Mucosa of descending colon (tissue), 3 donors: ENCODE data around the gene PRKAR1A. TPM values are rescaled to one million over a fixed set of nuclear protein-coding genes. Genes with fewer than 3 reads are reported as not detected.

Experiments used
- ATAC-seq: fragments of 200-7000 bp; cut with Tn5 transposase; one replicate; pipeline ENCODE4 v1.9.1; 2020; ENCODE audit warnings: mild to moderate bottlenecking, moderate library complexity
- DNase-seq, 3 donors: peaks; one replicate each; pipeline ENCODE4 v3.0.0-alpha.2; 2020
- H3K36me3 ChIP-seq: fragments of 200-600 bp; one replicate; pipeline ENCODE4 v1.8.0; 2021; ENCODE audit warnings: low read depth, mild to moderate bottlenecking
- H3K4me1 ChIP-seq: fragments of 200-600 bp; one replicate; pipeline ENCODE4 v1.8.0; 2021; ENCODE audit warnings: low read depth, mild to moderate bottlenecking
- H3K4me3 ChIP-seq: fragments of 200-600 bp; one replicate; pipeline ENCODE4 v1.8.0; 2021; ENCODE audit warnings: mild to moderate bottlenecking
- H3K9me3 ChIP-seq: fragments of 200-600 bp; one replicate; pipeline ENCODE4 v1.8.0; 2021; ENCODE audit warnings: mild to moderate bottlenecking
- intact Hi-C, 2 donors: fragments of 100-400 bp; cut with DNase I in 1 of 2; cut with micrococcal nuclease in 1 of 2; formaldehyde crosslinking; loops; one replicate each; pipeline versions ENCODE4 v1.11.0 to v1.11.1; 2022; cut with DNase I, micrococcal nuclease
- total RNA-seq, 3 donors: library from RNA; stranded (reverse); fragmentation: NEBNext Ultra II Directional in 2 of 3; extraction: Animal tissue kit (Norgen Biotek cat#: 25700) in 2 of 3; gene quantifications; one replicate each; pipeline versions ENCODE4 v1.2.1 to v1.2.4, GENCODE V29; 2021 to 2023
- TF ChIP-seq, protein P1 (sequence below): fragments of 200-600 bp; IDR thresholded peaks from one replicate; pipeline ENCODE4 v1.8.0; 2022; ENCODE audit warnings: antibody characterized with exemption, mild to moderate bottlenecking
- donor health status: DM: no; HTN: no; CAD: no; lungs with moderate emphysema.
- donor health status: DM: no; HTN: no; CAD: no.
- donor health status: DM: no; HTN: yes; CAD: no.

PRKAR1A gene
- total RNA-seq, 3 donors from 2014 or later = 132 to 238 (median 147) TPM

GRCh38 chr17:68541816-68542215 lies 29.6 kb downstream of the PRKAR1A start:
- TF ChIP-seq, protein P1, sequence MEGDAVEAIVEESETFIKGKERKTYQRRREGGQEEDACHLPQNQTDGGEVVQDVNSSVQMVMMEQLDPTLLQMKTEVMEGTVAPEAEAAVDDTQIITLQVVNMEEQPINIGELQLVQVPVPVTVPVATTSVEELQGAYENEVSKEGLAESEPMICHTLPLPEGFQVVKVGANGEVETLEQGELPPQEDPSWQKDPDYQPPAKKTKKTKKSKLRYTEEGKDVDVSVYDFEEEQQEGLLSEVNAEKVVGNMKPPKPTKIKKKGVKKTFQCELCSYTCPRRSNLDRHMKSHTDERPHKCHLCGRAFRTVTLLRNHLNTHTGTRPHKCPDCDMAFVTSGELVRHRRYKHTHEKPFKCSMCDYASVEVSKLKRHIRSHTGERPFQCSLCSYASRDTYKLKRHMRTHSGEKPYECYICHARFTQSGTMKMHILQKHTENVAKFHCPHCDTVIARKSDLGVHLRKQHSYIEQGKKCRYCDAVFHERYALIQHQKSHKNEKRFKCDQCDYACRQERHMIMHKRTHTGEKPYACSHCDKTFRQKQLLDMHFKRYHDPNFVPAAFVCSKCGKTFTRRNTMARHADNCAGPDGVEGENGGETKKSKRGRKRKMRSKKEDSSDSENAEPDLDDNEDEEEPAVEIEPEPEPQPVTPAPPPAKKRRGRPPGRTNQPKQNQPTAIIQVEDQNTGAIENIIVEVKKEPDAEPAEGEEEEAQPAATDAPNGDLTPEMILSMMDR = no peak
- no peaks in the 10 kb centered on the region for H3K4me1 ChIP-seq
- intact Hi-C loops = no loop called here
- H3K36me3 ChIP-seq = no peaks in the 10 kb centered on the region
- H3K9me3 ChIP-seq = no peaks in the 10 kb centered on the region
- ATAC-seq (no peak), DNase-seq (no peak)
- no peak overlapping the region for H3K4me3 ChIP-seq

GRCh38 chr17:68542698-68543463 lies 30.7 kb downstream of the PRKAR1A start:
- Histone ChIP-seq H3K4me3 (no peak overlapping the region), H3K36me3 (no peaks in the 10 kb centered on the region), H3K9me3 (no peaks in the 10 kb centered on the region), H3K4me1 (no peaks in the 10 kb centered on the region)
- TF ChIP-seq, protein P1 = no peak
- ATAC-seq (no peak), DNase-seq (no peak)
- intact Hi-C loops = no loop called here

- H3K4me3 ChIP-seq = no peak overlapping the region
- H3K9me3 ChIP-seq = no peaks in the 10 kb centered on the region
- H3K36me3 ChIP-seq = no peaks in the 10 kb centered on the region
- intact Hi-C loops = no loop called here
- no peak for DNase-seq
- no peak for ATAC-seq
- TF ChIP-seq, protein P1 = no peak
- no peaks in the 10 kb centered on the region for H3K4me1 ChIP-seq
These were observed 32.1 kb downstream of the PRKAR1A start for GRCh38 chr17:68544111-68544915.

GRCh38 chr17:68556551-68556950 lies 44.3 kb downstream of the PRKAR1A start:
- DNase-seq (no peak), ATAC-seq (no peak)
- Histone ChIP-seq H3K9me3 (no peaks in the 10 kb centered on the region), H3K4me3 (no peak overlapping the region), H3K4me1 (no peaks in the 10 kb centered on the region), H3K36me3 (no peaks in the 10 kb centered on the region)
- intact Hi-C loops = no loop called here
- TF ChIP-seq, protein P1 = no peak

GRCh38 chr17:68559316-68559715 lies 47.1 kb downstream of the PRKAR1A start:
- no peak for ATAC-seq
- Histone ChIP-seq H3K4me3 (no peak overlapping the region), H3K4me1 (no peaks in the 10 kb centered on the region), H3K9me3 (no peaks in the 10 kb centered on the region), H3K36me3 (no peaks in the 10 kb centered on the region)
- intact Hi-C loops = no loop called here
- no peak for DNase-seq
- TF ChIP-seq, protein P1 = no peak
